T-helper 17 cell (primary cell): ENCODE results near the gene GPX4. TPM values are rescaled to one million over a fixed set of nuclear protein-coding genes. Genes with fewer than 3 reads are reported as not detected.

Experiments
- ATAC-seq: fragments of 150-1000 bp; cut with Tn5 transposase; 2 replicates; pipeline ENCODE4 v1.10.0; 2021; ENCODE audit warnings: mild to moderate bottlenecking, moderate library complexity
- DNase-seq, 3 donors: peaks; one replicate each; pipeline versions ENCODE4 v3.0.0 to v3.0.0-alpha.2; 2020 to 2021
- H3K9me3 ChIP-seq: one replicate; pipeline ENCODE4 v1.7.0; 2013; ENCODE audit warnings: low read length, mild to moderate bottlenecking; ENCODE audit not compliant: control insufficient read depth, poor library complexity, severe bottlenecking
- H3K27ac Mint-ChIP-seq: one replicate; pipeline ENCODE4 v1.8.0; 2022; ENCODE audit warnings: mild to moderate bottlenecking, moderate library complexity, mixed read lengths
- H3K27me3 Mint-ChIP-seq: one replicate; pipeline ENCODE4 v1.8.0; 2022; ENCODE audit warnings: mixed read lengths
- H3K36me3 Mint-ChIP-seq: one replicate; pipeline ENCODE4 v1.8.0; 2022; ENCODE audit warnings: low read depth, mixed read lengths
- H3K4me1 Mint-ChIP-seq: one replicate; pipeline ENCODE4 v1.8.0; 2022; ENCODE audit warnings: mild to moderate bottlenecking, mixed read lengths
- H3K4me3 Mint-ChIP-seq: one replicate; pipeline ENCODE4 v1.8.0; 2022; ENCODE audit warnings: mild to moderate bottlenecking, moderate library complexity, mixed read lengths
- total RNA-seq, 4 donors: library from RNA in 2 of 4; stranded (reverse) in 2 of 4; gene quantifications; one replicate each; pipeline ENCODE4 v1.2.3 and lab custom pipeline; 2022 to 2026

The GPX4 gene, protein sequence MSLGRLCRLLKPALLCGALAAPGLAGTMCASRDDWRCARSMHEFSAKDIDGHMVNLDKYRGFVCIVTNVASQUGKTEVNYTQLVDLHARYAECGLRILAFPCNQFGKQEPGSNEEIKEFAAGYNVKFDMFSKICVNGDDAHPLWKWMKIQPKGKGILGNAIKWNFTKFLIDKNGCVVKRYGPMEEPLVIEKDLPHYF
- total RNA-seq (100 to 1,000 TPM; 184 to 187 TPM), total RNA-seq (lab: John Stamatoyannopoulos, UW) (84.1 to 128 reads per million in 2 donors)

GRCh38 chr19:1103708-1104310 is at the start of gene GPX4:
Gene GPX4 (plus strand): TSS chr19:1103994. CDS start chr19:1104044, 50 bp downstream.
- H3K4me1 Mint-ChIP-seq: peaks cover 17% of the 10 kb centered on the region
- H3K36me3 Mint-ChIP-seq: no peaks in the 10 kb centered on the region
- no peaks in the 10 kb centered on the region for H3K27me3 Mint-ChIP-seq
- DNase-seq (peak; percentile 95 to 98 (median 97)), ATAC-seq (peak; percentile 88)
- no peaks in the 10 kb centered on the region for H3K9me3 ChIP-seq
- peak within 1 kb of the TSS; percentile 91 for H3K27ac Mint-ChIP-seq
- peak within 1 kb of the TSS; percentile 80 for H3K4me3 Mint-ChIP-seq

GRCh38 chr19:1054102-1055027 is 49.4 kb upstream of the GPX4 start:
- ATAC-seq (no peak), DNase-seq (no peak)
- Mint-ChIP-seq H3K27me3 (no peaks in the 10 kb centered on the region), H3K4me1 (peaks cover 25% of the 10 kb centered on the region), H3K36me3 (no peaks in the 10 kb centered on the region), H3K27ac (no peak overlapping the region), H3K4me3 (no peak overlapping the region)
- no peaks in the 10 kb centered on the region for H3K9me3 ChIP-seq

- H3K9me3 ChIP-seq: no peaks in the 10 kb centered on the region
- DNase-seq (no peak), ATAC-seq (no peak)
- Mint-ChIP-seq H3K27ac (no peak overlapping the region), H3K4me1 (peaks cover 25% of the 10 kb centered on the region), H3K27me3 (no peaks in the 10 kb centered on the region), H3K36me3 (no peaks in the 10 kb centered on the region), H3K4me3 (no peak overlapping the region)
Observed at GRCh38 chr19:1055028-1055425, 48.8 kb upstream of the GPX4 start.

DNA sequence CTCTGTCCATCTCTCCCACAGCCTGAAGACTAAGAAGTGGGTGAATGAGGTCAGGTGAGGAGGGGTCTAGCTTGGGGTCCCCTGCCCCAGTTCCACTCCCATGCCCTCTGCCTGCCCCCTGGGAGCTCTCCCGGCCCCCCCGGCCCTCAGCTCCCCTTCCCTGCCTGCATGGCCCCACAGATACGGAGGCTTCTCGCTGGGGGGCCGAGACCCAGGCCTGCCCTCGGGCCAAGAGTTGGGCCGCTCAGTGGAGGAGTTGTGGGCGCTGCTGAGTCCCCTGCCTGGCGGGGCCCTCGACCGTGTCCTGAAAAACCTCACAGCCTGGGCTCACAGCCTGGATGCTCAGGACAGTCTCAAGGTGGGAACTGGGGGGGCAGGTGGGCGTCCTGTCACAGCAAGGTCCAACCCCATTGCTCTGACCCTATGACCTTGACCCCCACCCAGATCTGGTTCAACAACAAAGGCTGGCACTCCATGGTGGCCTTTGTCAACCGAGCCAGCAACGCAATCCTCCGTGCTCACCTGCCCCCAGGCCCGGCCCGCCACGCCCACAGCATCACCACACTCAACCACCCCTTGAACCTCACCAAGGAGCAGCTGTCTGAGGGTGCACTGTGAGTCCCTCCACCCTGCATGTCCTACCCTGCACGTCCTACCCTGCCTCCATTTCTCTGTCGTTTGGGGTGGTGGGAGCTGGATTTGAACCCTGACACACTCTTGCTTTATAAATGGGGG is 47.7 kb upstream of the GPX4 start:
- no peaks in the 10 kb centered on the region for H3K9me3 ChIP-seq
- no peaks in the 10 kb centered on the region for H3K36me3 Mint-ChIP-seq
- no peak overlapping the region for H3K4me3 Mint-ChIP-seq
- H3K27me3 Mint-ChIP-seq: no peaks in the 10 kb centered on the region
- H3K27ac Mint-ChIP-seq: peak overlapping the region; percentile 48
- DNase-seq (no peak), ATAC-seq (no peak)
- peaks cover 25% of the 10 kb centered on the region for H3K4me1 Mint-ChIP-seq

DNA sequence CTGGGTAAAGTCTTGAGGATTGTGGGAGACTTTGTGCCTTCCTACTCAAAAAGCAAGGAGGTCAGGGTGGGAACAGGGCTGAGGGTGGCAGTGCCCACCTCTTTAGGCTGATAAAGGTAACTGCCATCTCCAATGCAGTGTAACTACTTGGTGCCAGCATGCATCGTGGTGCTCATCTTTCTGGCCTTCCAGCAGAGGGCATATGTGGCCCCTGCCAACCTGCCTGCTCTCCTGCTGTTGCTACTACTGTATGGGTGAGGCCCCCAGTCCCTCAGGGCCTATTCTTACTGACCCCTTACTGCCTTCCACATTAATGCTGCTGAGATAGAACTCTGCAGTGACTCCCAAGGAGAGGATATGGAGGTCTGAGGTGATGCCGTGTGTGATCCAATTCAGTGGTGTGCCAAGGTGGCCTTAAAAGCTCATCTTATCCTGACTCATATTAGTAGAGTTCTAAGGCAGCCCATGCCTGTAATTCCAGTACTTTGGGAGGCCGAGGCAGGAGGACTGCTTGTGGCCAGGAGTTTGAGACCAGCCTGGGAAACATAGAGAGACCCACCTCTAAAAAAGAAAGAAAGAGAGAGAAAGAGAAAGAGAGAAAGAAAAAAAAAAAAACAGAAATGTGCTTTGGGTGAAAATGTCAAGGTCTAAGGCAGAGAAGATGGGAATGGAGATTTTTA is 46.5 kb upstream of the GPX4 start:
- Mint-ChIP-seq H3K27me3 (no peaks in the 10 kb centered on the region), H3K36me3 (no peaks in the 10 kb centered on the region), H3K4me3 (peak overlapping the region; percentile 69), H3K27ac (peak overlapping the region; percentile 43), H3K4me1 (peaks cover 23% of the 10 kb centered on the region)
- no peaks in the 10 kb centered on the region for H3K9me3 ChIP-seq
- peak; percentile 86 for ATAC-seq
- no peak for DNase-seq

DNA sequence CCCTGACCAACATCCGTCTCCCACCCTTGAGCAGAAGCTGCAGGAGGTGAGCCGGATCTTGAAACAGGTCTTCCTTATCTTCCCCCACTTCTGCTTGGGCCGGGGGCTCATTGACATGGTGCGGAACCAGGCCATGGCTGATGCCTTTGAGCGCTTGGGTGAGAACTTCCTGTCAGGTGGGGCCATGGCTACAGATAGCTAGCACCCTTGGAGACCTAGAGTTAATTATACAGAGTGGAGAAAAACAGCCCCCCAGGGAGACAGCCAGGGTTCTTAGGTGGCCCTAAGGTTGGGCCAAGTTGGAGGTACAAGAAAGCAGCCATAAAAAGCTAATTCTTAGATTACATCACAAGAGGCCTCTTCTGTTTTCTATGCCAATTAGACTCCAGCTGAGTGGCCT is 45.7 kb upstream of the GPX4 start:
- no peak overlapping the region for H3K4me3 Mint-ChIP-seq
- ATAC-seq (no peak), DNase-seq (no peak)
- H3K27me3 Mint-ChIP-seq: no peaks in the 10 kb centered on the region
- peaks cover 24% of the 10 kb centered on the region for H3K4me1 Mint-ChIP-seq
- H3K36me3 Mint-ChIP-seq: no peaks in the 10 kb centered on the region
- H3K9me3 ChIP-seq: no peaks in the 10 kb centered on the region
- H3K27ac Mint-ChIP-seq: peak overlapping the region; percentile 43

GRCh38 chr19:1060689-1061088 is 43.1 kb upstream of the GPX4 start:
- DNase-seq: no peak
- no peaks in the 10 kb centered on the region for H3K27me3 Mint-ChIP-seq
- H3K4me3 Mint-ChIP-seq: no peak overlapping the region
- ATAC-seq: no peak
- H3K27ac Mint-ChIP-seq: no peak overlapping the region
- no peaks in the 10 kb centered on the region for H3K9me3 ChIP-seq
- peaks cover 41% of the 10 kb centered on the region for H3K4me1 Mint-ChIP-seq
- H3K36me3 Mint-ChIP-seq: no peaks in the 10 kb centered on the region

DNA sequence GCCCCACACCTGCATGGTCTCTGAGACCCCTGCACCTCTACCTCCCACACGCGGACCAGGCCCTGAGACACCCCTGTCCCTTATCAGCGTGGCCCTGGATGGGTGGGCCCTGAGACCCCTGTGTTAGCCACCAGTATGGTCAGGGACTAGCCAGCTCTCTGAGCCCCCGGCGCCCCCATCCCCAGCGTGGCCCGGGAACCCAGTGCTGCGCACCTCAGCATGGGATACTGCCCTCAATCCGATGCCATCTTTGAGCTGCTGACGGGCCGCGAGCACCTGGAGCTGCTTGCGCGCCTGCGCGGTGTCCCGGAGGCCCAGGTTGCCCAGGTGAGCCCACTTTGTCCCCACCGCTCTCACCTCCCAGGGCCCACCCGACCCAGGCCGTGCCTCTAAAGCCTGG is 41.8 kb upstream of the GPX4 start:
- Mint-ChIP-seq H3K4me3 (no peak overlapping the region), H3K27me3 (no peaks in the 10 kb centered on the region), H3K27ac (no peak overlapping the region), H3K4me1 (peaks cover 38% of the 10 kb centered on the region), H3K36me3 (no peaks in the 10 kb centered on the region)
- H3K9me3 ChIP-seq: no peaks in the 10 kb centered on the region
- DNase-seq (peak in 1 of 3 donors; percentile 8), ATAC-seq (no peak)

GRCh38 chr19:1062387-1063029 is 41.3 kb upstream of the GPX4 start:
- Mint-ChIP-seq H3K36me3 (no peaks in the 10 kb centered on the region), H3K27me3 (no peaks in the 10 kb centered on the region), H3K4me3 (no peak overlapping the region), H3K4me1 (peaks cover 33% of the 10 kb centered on the region), H3K27ac (no peak overlapping the region)
- ATAC-seq (no peak), DNase-seq (no peak)
- H3K9me3 ChIP-seq: no peaks in the 10 kb centered on the region

GRCh38 chr19:1063030-1063908 is 40.5 kb upstream of the GPX4 start:
- ATAC-seq (peak; percentile 29), DNase-seq (peak; percentile 41 to 71 (median 56))
- Mint-ChIP-seq H3K4me3 (no peak overlapping the region), H3K36me3 (no peaks in the 10 kb centered on the region), H3K27ac (no peak overlapping the region), H3K4me1 (peaks cover 27% of the 10 kb centered on the region), H3K27me3 (no peaks in the 10 kb centered on the region)
- H3K9me3 ChIP-seq: no peaks in the 10 kb centered on the region

DNA sequence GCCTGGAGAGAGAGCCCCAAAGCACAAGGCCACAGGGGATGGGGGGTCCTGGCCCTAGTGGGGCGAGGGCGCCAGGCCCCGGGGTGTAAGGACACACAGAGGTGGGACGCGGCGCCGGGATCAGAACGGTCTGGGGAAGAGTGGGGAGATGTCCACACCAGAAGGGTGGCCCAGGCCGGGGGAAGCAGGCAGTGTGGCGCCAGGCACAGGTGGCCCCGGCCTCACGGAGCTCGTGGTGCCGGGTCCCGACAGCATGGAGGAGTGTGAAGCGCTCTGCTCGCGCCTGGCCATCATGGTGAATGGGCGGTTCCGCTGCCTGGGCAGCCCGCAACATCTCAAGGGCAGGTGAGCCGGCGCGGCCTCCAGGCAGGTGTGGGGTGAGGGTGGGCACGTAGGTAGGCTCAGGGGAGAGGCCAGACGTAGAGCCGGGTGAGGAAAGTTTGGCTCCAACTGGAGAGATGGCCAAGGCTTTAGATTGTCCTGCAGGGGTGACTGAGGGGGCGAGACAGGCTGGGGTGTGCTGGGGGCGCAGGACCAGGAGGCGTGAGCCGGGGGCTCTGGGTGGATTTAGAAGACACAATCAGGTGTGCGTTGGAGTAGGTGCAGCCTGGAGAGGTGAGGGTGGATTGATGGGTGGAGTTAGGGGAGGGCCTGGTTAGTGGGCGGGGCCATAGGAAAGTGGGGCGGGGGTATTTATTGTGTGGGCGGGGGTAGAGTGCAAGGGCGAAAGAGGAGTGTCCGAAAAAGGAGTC is 39.7 kb upstream of the GPX4 start:
- Mint-ChIP-seq H3K4me1 (peaks cover 33% of the 10 kb centered on the region), H3K4me3 (no peak overlapping the region), H3K36me3 (peaks cover 6% of the 10 kb centered on the region), H3K27me3 (no peaks in the 10 kb centered on the region), H3K27ac (peak overlapping the region; percentile 97)
- H3K9me3 ChIP-seq: no peaks in the 10 kb centered on the region
- DNase-seq (peak in 1 of 3 donors; percentile 10), ATAC-seq (no peak)
